Ishikawa (cell line): Measurements from ENCODE around the gene TGIF2.

ENCODE experiments used
- CEBPB ChIP-seq: IDR thresholded peaks from 2 replicates; pipeline ENCODE4 v1.6.1; 2012
- CREB1 ChIP-seq: IDR thresholded peaks from 2 replicates; pipeline ENCODE4 v1.6.1; 2012; ENCODE audit warnings: low read depth
- EGR1 ChIP-seq: IDR thresholded peaks from 2 replicates; pipeline ENCODE4 v1.6.1; 2012
- EP300 ChIP-seq: IDR thresholded peaks from 2 replicates; pipeline ENCODE4 v1.6.1; 2012; ENCODE audit warnings: borderline replicate concordance
- FOXM1 ChIP-seq: IDR thresholded peaks from 2 replicates; pipeline ENCODE4 v1.6.1; 2012; ENCODE audit warnings: low read depth, borderline replicate concordance
- MAX ChIP-seq: IDR thresholded peaks from 2 replicates; pipeline ENCODE4 v1.6.1; 2012
- NFIC ChIP-seq: IDR thresholded peaks from 2 replicates; pipeline ENCODE4 v1.6.1; 2012
- RAD21 ChIP-seq: IDR thresholded peaks from 2 replicates; pipeline ENCODE4 v1.6.1; 2012; ENCODE audit warnings: low read depth
- REST ChIP-seq: IDR thresholded peaks from 2 replicates; pipeline ENCODE4 v1.6.1; 2012; ENCODE audit warnings: low read depth, mild to moderate bottlenecking
- TAF1 ChIP-seq: IDR thresholded peaks from 2 replicates; pipeline ENCODE4 v1.6.1; 2012; ENCODE audit warnings: low read depth, mild to moderate bottlenecking
- TCF12 ChIP-seq: IDR thresholded peaks from 2 replicates; pipeline ENCODE4 v1.6.1; 2012; ENCODE audit warnings: low read depth
- TEAD4 ChIP-seq: IDR thresholded peaks from 2 replicates; pipeline ENCODE4 v1.6.1; 2012
- USF1 ChIP-seq: IDR thresholded peaks from 2 replicates; pipeline ENCODE4 v1.6.1; 2012
- YY1 ChIP-seq: IDR thresholded peaks from 2 replicates; pipeline ENCODE4 v1.6.1; 2012; ENCODE audit warnings: low read depth
- ZBTB7A ChIP-seq: IDR thresholded peaks from 2 replicates; pipeline ENCODE4 v1.6.1; 2012; ENCODE audit warnings: low read depth

TGIF2 gene

DNA sequence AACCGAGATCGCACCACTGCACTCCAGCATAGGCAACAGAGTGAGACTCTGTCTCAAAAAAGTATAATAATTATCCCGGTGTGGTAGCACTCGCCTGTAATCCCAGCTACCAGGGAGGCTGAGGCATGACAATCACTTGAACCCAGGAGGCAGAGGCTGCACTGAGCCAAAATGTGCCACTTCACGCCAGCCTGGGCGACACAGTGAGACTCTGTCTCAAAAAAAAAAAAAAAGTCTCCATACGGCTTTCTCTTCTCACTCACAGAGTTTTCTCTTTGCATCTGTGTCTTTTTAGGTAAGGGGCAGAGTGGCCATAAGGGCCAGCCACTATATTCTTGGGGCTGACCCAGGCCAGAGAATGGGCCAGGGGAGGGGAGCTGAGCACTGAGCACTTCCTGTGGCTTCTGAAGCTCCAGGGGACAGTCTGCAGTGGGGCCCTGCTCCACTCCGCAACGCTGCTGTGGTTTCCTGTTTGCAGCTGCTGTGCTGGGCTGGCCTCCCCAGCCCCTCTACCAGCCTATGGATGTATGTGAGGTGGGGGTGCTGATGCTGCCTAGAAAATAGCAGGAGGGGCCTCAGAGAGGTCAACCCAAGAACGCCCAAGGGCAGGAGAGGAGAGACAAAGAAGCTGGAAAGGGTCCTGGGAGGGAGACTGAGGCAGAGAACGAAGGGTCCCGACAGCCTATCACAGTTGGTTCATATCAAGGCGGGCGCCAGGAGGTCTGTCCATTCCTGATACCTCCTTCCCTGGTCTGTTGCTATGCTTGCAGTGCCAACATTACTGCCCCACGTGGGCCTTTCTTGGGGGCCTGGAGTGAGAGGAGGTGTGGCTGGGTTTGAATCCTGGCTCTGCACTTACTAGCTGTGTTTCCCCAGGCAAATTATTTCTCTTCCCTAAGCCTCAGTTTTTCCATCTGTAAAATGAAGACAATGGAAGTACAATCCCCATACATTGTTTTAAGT lies 56.6 kb downstream of the TGIF2 start:
- TF ChIP-seq YY1 = no peak
- no peak for TF ChIP-seq EGR1
- no peak for TF ChIP-seq TCF12
- TF ChIP-seq REST = no peak
- no peak for TF ChIP-seq TAF1
- no peak for TF ChIP-seq CREB1
- TF ChIP-seq NFIC = no peak
- TF ChIP-seq ZBTB7A = no peak
- no peak for TF ChIP-seq CEBPB
- TF ChIP-seq RAD21 = no peak
- TF ChIP-seq EP300 = no peak
- no peak for TF ChIP-seq USF1
- no peak for TF ChIP-seq TEAD4
- TF ChIP-seq MAX = no peak
- TF ChIP-seq FOXM1 = no peak

DNA sequence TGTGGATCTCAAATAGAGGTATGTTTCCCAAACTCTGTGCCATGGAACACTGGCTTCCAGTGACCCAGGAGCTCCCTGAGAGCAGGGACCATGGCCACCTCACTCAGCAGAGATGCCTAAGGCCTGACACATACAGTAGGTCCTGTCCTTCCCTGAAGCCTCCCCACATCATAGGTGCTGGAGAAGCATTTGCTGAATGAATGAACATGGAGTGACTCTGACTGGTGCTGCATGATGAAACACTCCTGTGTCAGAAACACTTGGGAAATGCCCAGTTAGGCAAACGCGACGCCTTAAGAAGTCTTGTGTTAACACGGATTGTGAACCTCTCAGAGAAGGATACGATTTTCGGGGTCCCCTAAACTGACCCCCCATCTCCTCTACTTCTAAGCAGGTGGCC lies 58.2 kb downstream of the TGIF2 start:
- TF ChIP-seq TEAD4 = no peak
- TF ChIP-seq CREB1 = no peak
- TF ChIP-seq RAD21 = no peak
- TF ChIP-seq REST = no peak
- no peak for TF ChIP-seq ZBTB7A
- TF ChIP-seq NFIC = no peak
- TF ChIP-seq MAX = no peak
- no peak for TF ChIP-seq CEBPB
- TF ChIP-seq EP300 = no peak
- TF ChIP-seq FOXM1 = no peak
- no peak for TF ChIP-seq YY1
- TF ChIP-seq EGR1 = no peak
- TF ChIP-seq USF1 = no peak
- TF ChIP-seq TCF12 = no peak
- TF ChIP-seq TAF1 = no peak

DNA sequence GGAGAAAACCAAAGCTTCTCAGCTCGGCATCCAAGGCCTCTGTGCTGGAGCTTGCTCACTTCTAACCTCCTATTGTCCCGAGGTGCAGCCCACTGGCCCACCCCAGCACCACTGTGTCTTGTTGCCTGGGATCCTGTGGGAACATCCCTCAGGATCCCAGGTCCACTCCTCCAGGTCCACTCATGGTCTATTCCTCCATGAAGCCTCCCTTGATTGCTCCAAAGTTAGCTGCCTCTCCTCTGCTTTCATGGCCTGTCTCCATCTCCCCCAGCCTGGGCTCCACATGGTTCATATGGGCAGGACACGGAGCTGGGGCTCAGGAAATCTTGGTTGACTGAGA lies 58.7 kb downstream of the TGIF2 start:
- TF ChIP-seq MAX = no peak

- no peak for TF ChIP-seq MAX
- TF ChIP-seq CEBPB = peak; percentile 7; the same call in 1 of the 2 replicates
These were observed 59.3 kb downstream of the TGIF2 start for GRCh38 chr20:36632487-36633284.

DNA sequence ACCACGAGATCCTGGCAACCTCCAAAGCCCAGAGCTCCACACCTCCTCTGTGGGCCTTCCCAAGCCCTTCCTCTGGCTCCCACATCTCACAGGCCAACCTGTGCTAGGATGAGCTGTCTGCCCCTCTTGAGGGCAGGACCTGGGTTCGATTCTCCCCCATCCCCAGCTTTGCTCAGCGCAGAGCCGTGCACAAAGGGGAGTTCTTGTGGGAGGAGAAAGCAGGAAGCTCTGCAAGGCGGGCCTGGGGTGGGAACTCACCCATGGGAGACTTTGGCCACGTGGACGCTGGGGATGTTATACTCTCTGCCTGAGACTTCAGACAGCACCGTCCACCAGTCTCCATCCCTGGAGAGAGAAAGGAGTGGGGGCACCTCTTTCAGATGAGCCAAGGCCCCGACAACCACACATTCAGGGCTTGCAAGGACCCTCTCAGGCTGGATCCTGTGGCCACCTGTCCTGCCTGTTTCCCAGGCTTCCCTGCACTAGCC lies 59.9 kb downstream of the TGIF2 start:
- TF ChIP-seq FOXM1 (no peak), TAF1 (no peak), RAD21 (no peak), ZBTB7A (no peak), EGR1 (no peak), REST (no peak), CREB1 (no peak), YY1 (no peak), TCF12 (no peak), TEAD4 (no peak)
